Measurements from ENCODE around the gene GABBR2. TPM values are rescaled to one million over a fixed set of nuclear protein-coding genes. Genes with fewer than 3 reads are reported as not detected.

The GABBR2 gene
- total RNA-seq, 1 experiment from 2014 or later: 6.3 TPM

GRCh38 chr9:98329904-98330303, 378.8 kb downstream of the GABBR2 start:
- CTCF ChIA-PET: no interaction called here
- ATAC-seq: no peak
- Histone ChIP-seq H3K27ac (ENCODE audit: low read length) (no peak overlapping the region), H3K4me3 (ENCODE audit: low read depth in 2 of 2, low read length in 2 of 2) (no peak overlapping the region), H3K9me3 (ENCODE audit: control insufficient read depth, insufficient read depth, low read depth, low read length) (no peaks in the 10 kb centered on the region), H3K36me3 (ENCODE audit: control insufficient read depth, insufficient read depth, low read length) (no peaks in the 10 kb centered on the region), H3K27me3 (ENCODE audit: control insufficient read depth, insufficient read depth, low read length) (no peaks in the 10 kb centered on the region), H3K4me1 (ENCODE audit: control insufficient read depth, insufficient read depth, low read length) (no peaks in the 10 kb centered on the region)
- POLR2A ChIA-PET: no interaction called here
- in situ Hi-C loops (cut with HindIII; ENCODE audit: low pct_unique_long_range_greater_than_20kb, low sequenced_read_pairs): no loop called here
- no TSS peak for BruUV-seq (replicated peaks)
- intact Hi-C loops (cut with micrococcal nuclease; ENCODE audit: unreplicated experiment): no loop called here
- DNase-seq (ENCODE audit: low read depth, low spot score): no peak
- TF ChIP-seq TCF7L2 (IDR thresholded peaks at IDR 0.05; ENCODE audit: low read depth, low read length) (no peak), REST (IDR thresholded peaks at IDR 0.05; ENCODE audit: insufficient read depth in 1 of 2, low read depth in 2 of 2, low read length in 1 of 2) (no peak), SIN3A (IDR thresholded peaks at IDR 0.05; ENCODE audit: borderline replicate concordance, insufficient read depth, low read depth, low read length) (no peak), POLR2AphosphoS5 (IDR thresholded peaks at IDR 0.05; ENCODE audit: low read depth, low read length) (no peak)
- TF ChIP-seq, protein P1, sequence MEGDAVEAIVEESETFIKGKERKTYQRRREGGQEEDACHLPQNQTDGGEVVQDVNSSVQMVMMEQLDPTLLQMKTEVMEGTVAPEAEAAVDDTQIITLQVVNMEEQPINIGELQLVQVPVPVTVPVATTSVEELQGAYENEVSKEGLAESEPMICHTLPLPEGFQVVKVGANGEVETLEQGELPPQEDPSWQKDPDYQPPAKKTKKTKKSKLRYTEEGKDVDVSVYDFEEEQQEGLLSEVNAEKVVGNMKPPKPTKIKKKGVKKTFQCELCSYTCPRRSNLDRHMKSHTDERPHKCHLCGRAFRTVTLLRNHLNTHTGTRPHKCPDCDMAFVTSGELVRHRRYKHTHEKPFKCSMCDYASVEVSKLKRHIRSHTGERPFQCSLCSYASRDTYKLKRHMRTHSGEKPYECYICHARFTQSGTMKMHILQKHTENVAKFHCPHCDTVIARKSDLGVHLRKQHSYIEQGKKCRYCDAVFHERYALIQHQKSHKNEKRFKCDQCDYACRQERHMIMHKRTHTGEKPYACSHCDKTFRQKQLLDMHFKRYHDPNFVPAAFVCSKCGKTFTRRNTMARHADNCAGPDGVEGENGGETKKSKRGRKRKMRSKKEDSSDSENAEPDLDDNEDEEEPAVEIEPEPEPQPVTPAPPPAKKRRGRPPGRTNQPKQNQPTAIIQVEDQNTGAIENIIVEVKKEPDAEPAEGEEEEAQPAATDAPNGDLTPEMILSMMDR (IDR thresholded peaks at IDR 0.05): no peak

- intact Hi-C loops (cut with micrococcal nuclease; ENCODE audit: unreplicated experiment): no loop called here
Observed at GRCh38 chr9:98329281-98329680, 379.5 kb downstream of the GABBR2 start.

More at GRCh38 chr9:98329281-98329680, 379.5 kb downstream of the GABBR2 start:
- no peak for ATAC-seq
- in situ Hi-C loops (cut with HindIII; ENCODE audit: low pct_unique_long_range_greater_than_20kb, low sequenced_read_pairs): no loop called here
- no TSS peak for BruUV-seq (replicated peaks)
- H3K4me1 ChIP-seq (ENCODE audit: control insufficient read depth, insufficient read depth, low read length): no peaks in the 10 kb centered on the region
- H3K36me3 ChIP-seq (ENCODE audit: control insufficient read depth, insufficient read depth, low read length): no peaks in the 10 kb centered on the region
- H3K27me3 ChIP-seq (ENCODE audit: control insufficient read depth, insufficient read depth, low read length): no peaks in the 10 kb centered on the region
- ChIA-PET POLR2A (no interaction called here), CTCF (no interaction called here)
- no peak for DNase-seq (ENCODE audit: low read depth, low spot score)
- no peak overlapping the region for H3K4me3 ChIP-seq (ENCODE audit: low read depth in 2 of 2, low read length in 2 of 2)
- TF ChIP-seq REST (IDR thresholded peaks at IDR 0.05; ENCODE audit: insufficient read depth in 1 of 2, low read depth in 2 of 2, low read length in 1 of 2) (no peak), TCF7L2 (IDR thresholded peaks at IDR 0.05; ENCODE audit: low read depth, low read length) (no peak), POLR2AphosphoS5 (IDR thresholded peaks at IDR 0.05; ENCODE audit: low read depth, low read length) (no peak), SIN3A (IDR thresholded peaks at IDR 0.05; ENCODE audit: borderline replicate concordance, insufficient read depth, low read depth, low read length) (no peak)
- TF ChIP-seq, protein P1 (IDR thresholded peaks at IDR 0.05): no peak
- no peaks in the 10 kb centered on the region for H3K9me3 ChIP-seq (ENCODE audit: control insufficient read depth, insufficient read depth, low read depth, low read length)
- no peak overlapping the region for H3K27ac ChIP-seq (ENCODE audit: low read length)
